ENCODE measurements around the gene MYO3B. TPM values are rescaled to one million over a fixed set of nuclear protein-coding genes. Genes with fewer than 3 reads are reported as not detected.

MYO3B gene
- polyA plus RNA-seq, 2 of the 4 experiments (the other 2 are of a cell fraction): 0.01 TPM; not detected in 1

DNA sequence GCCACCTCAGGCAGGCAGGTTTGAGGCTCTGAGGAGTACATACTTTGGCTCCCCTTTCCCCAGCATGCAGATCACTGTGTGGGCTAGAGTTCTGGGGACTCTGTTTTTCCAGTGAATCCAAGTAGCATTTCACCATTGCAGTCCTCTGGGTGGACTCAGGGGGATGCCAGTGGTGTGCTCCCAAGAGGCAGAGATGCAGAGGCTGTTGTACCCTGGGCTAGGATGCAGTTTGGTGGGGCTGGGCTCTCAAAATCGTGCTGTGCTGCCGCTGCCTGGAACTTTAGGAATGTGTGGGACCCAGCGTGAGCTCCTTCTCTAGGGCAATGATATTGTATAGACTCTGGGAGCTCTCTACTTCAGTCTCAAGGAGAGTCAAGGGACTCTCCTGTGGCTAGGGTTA is 104.9 kb downstream of the MYO3B start (continued):
- TF ChIP-seq, protein P1, sequence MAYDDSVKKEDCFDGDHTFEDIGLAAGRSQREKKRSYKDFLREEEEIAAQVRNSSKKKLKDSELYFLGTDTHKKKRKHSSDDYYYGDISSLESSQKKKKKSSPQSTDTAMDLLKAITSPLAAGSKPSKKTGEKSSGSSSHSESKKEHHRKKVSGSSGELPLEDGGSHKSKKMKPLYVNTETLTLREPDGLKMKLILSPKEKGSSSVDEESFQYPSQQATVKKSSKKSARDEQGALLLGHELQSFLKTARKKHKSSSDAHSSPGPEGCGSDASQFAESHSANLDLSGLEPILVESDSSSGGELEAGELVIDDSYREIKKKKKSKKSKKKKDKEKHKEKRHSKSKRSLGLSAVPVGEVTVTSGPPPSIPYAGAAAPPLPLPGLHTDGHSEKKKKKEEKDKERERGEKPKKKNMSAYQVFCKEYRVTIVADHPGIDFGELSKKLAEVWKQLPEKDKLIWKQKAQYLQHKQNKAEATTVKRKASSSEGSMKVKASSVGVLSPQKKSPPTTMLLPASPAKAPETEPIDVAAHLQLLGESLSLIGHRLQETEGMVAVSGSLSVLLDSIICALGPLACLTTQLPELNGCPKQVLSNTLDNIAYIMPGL (CRISPR knock-in tag; IDR thresholded peaks at IDR 0.05; ENCODE audit: borderline replicate concordance): no peak
- TF ChIP-seq SREBF2 (IDR thresholded peaks at IDR 0.05) (no peak), RNF2 (IDR thresholded peaks at IDR 0.05; ENCODE audit: borderline replicate concordance, low read depth) (no peak)

DNA sequence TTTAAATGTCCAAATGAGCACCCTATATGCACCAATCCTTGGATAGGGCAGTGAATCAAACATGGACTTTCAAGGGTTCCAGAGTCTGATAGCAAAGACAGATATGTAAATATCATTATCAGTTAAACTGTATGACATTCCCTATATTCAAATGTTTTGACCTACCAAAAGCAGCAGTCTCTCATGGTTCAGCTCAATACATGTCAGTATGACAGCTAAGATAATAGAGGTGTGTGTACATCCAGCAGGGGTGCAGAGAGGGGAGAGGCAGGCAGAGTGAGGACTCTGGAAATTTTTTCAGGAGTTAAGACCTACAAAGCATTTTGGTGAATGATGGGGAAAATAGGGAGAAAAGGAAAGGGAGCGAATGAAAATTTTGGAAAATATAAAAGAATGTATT is 106.3 kb downstream of the MYO3B start:
- Histone ChIP-seq H3K27ac (no peak overlapping the region), H3K4me2 (no peak overlapping the region), H3K4me1 (no peaks in the 10 kb centered on the region), H3K4me3 (no peak overlapping the region), H3K9me3 (no peaks in the 10 kb centered on the region)
- CTCF ChIA-PET: no interaction called here
- no peak for TF ChIP-seq KDM1A (IDR thresholded peaks at IDR 0.05; ENCODE audit: low read depth)
- TF ChIP-seq, protein P2, sequence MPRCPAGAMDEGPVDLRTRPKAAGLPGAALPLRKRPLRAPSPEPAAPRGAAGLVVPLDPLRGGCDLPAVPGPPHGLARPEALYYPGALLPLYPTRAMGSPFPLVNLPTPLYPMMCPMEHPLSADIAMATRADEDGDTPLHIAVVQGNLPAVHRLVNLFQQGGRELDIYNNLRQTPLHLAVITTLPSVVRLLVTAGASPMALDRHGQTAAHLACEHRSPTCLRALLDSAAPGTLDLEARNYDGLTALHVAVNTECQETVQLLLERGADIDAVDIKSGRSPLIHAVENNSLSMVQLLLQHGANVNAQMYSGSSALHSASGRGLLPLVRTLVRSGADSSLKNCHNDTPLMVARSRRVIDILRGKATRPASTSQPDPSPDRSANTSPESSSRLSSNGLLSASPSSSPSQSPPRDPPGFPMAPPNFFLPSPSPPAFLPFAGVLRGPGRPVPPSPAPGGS (IDR thresholded peaks at IDR 0.05): no peak
- ATAC-seq (no peak), FAIRE-seq (no peak), DNase-seq (ENCODE audit: low read depth in 1 of 2, low spot score in 1 of 2) (no peak)
- 72% methylated on average over 1 of the region's 1 CpG for WGBS (ENCODE audit: missing lambda C conversion rate)
- POLR2A ChIA-PET: no interaction called here

DNA sequence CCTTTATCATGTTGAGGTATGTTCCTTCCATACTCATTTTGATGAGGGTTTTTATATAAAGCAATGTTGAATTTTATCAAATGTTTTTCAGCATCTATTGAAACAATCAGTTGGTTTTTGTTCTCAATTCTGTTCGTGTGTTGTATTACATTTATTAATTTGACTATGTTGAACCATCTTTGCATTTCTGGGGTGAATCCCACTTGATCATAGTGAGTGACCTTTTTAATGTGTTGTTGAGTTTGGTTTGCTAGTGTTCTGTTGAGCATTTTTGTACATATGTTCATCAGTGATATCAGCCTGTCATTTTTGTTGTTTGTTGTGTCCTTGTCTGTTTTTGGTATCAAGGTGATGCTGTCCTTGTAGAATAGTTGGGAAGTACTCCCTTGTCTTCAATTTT is 110.9 kb downstream of the MYO3B start:
- 2% methylated on average over 1 of the region's 1 CpG for WGBS (ENCODE audit: missing lambda C conversion rate)
- no peak overlapping the region for H3K4me3 ChIP-seq
- POLR2A ChIA-PET: no interaction called here
- no peaks in the 10 kb centered on the region for H3K9me3 ChIP-seq
- TF ChIP-seq HOXB5 (CRISPR knock-in tag; IDR thresholded peaks at IDR 0.05) (no peak), EP300 (IDR thresholded peaks at IDR 0.05) (no peak), TP53 (CRISPR knock-in tag; IDR thresholded peaks at IDR 0.05) (no peak), NFE2L2 (conservative IDR thresholded peaks at IDR 0.05; ENCODE audit: low read length) (no peak), RNF2 (IDR thresholded peaks at IDR 0.05; ENCODE audit: borderline replicate concordance, low read depth) (no peak), ZNF302 (CRISPR knock-in tag; IDR thresholded peaks at IDR 0.05) (no peak), RARB (CRISPR knock-in tag; IDR thresholded peaks at IDR 0.05) (no peak), POLR2AphosphoS2 (conservative IDR thresholded peaks at IDR 0.05; ENCODE audit: low read length) (no peak), NPAS2 (CRISPR knock-in tag; IDR thresholded peaks at IDR 0.05; ENCODE audit: borderline replicate concordance) (no peak), CEBPB (IDR thresholded peaks at IDR 0.05) (no peak)
- TF ChIP-seq, protein P3, sequence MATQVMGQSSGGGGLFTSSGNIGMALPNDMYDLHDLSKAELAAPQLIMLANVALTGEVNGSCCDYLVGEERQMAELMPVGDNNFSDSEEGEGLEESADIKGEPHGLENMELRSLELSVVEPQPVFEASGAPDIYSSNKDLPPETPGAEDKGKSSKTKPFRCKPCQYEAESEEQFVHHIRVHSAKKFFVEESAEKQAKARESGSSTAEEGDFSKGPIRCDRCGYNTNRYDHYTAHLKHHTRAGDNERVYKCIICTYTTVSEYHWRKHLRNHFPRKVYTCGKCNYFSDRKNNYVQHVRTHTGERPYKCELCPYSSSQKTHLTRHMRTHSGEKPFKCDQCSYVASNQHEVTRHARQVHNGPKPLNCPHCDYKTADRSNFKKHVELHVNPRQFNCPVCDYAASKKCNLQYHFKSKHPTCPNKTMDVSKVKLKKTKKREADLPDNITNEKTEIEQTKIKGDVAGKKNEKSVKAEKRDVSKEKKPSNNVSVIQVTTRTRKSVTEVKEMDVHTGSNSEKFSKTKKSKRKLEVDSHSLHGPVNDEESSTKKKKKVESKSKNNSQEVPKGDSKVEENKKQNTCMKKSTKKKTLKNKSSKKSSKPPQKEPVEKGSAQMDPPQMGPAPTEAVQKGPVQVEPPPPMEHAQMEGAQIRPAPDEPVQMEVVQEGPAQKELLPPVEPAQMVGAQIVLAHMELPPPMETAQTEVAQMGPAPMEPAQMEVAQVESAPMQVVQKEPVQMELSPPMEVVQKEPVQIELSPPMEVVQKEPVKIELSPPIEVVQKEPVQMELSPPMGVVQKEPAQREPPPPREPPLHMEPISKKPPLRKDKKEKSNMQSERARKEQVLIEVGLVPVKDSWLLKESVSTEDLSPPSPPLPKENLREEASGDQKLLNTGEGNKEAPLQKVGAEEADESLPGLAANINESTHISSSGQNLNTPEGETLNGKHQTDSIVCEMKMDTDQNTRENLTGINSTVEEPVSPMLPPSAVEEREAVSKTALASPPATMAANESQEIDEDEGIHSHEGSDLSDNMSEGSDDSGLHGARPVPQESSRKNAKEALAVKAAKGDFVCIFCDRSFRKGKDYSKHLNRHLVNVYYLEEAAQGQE (IDR thresholded peaks at IDR 0.05): no peak
- TF ChIP-seq, protein P2 (IDR thresholded peaks at IDR 0.05): no peak
- no peak for FAIRE-seq
- H3K4me1 ChIP-seq: no peaks in the 10 kb centered on the region
- no peak for ATAC-seq
- no peak for DNase-seq (ENCODE audit: low read depth in 1 of 2, low spot score in 1 of 2)
- H3K4me2 ChIP-seq: no peak overlapping the region
- CTCF ChIA-PET: no interaction called here
- no peak overlapping the region for H3K27ac ChIP-seq
